ENCODE data around the gene C9orf57. TPM values are rescaled to one million over a fixed set of nuclear protein-coding genes. Genes with fewer than 3 reads are reported as not detected.
"Not testable (repeated sequence)": the region's sequence is repeated elsewhere in the genome, so short reads cannot be mapped to it uniquely, and the experiment has no call there.

C9orf57 gene
- total RNA-seq = not detected

- TF ChIP-seq EP300 (IDR thresholded peaks at IDR 0.05) = no peak
- TF ChIP-seq POLR2A (IDR thresholded peaks at IDR 0.05) = no peak
- no peak for TF ChIP-seq POLR2AphosphoS5 (IDR thresholded peaks at IDR 0.05)
- no peak for TF ChIP-seq CTCF (IDR thresholded peaks at IDR 0.05)
- Histone ChIP-seq H3K4me3 (no peak within 1 kb of the TSS), H3K36me3 (no peaks in the 10 kb centered on the region), H3K4me1 (no peaks in the 10 kb centered on the region), H3K9me3 (no peaks in the 10 kb centered on the region), H3K27me3 (no peaks in the 10 kb centered on the region), H3K27ac (no peak within 1 kb of the TSS)
- WGBS, 2 donors (ENCODE audit: low coverage in 1 of 2) = 86 to 87% methylated on average over 4 of the region's 4 CpGs
- no peak for ATAC-seq
Observed at GRCh38 chr9:72060513-72060912, at the start of gene C9orf57. C9orf57 (minus strand) TSS chr9:72060613; CDS start chr9:72059331, 1,282 bp downstream.

GRCh38 chr9:72102520-72102919, 42.1 kb upstream of the C9orf57 start:
- peaks cover 0 to 12% (median 0%) of the 10 kb centered on the region in 3 donors for H3K9me3 ChIP-seq
- H3K4me3 ChIP-seq = no peak overlapping the region
- H3K4me1 ChIP-seq = no peaks in the 10 kb centered on the region
- no peak overlapping the region for H3K27ac ChIP-seq
- no peak for ATAC-seq
- 94% methylated on average over 2 of the region's 2 CpGs; no CpG with 5 or more reads in 1 of the 2 donors for WGBS, 2 donors (ENCODE audit: low coverage in 1 of 2)
- H3K27me3 ChIP-seq = no peaks in the 10 kb centered on the region
- no peaks in the 10 kb centered on the region for H3K36me3 ChIP-seq
- TF ChIP-seq POLR2A (IDR thresholded peaks at IDR 0.05) (no peak), CTCF (IDR thresholded peaks at IDR 0.05) (no peak), EP300 (IDR thresholded peaks at IDR 0.05) (no peak), POLR2AphosphoS5 (IDR thresholded peaks at IDR 0.05) (no peak)

GRCh38 chr9:72095520-72095919, 35.1 kb upstream of the C9orf57 start:
- H3K36me3 ChIP-seq, ATAC-seq: not testable (repeated sequence)
- 0 to 60% methylated on average over 1 to 3 of the region's 3 CpGs for WGBS, 2 donors (ENCODE audit: low coverage in 1 of 2)

GRCh38 chr9:72092820-72093219, 32.4 kb upstream of the C9orf57 start:
- Histone ChIP-seq H3K27ac (no peak overlapping the region), H3K4me1 (no peaks in the 10 kb centered on the region), H3K4me3 (no peak overlapping the region), H3K27me3 (no peaks in the 10 kb centered on the region), H3K36me3 (no peaks in the 10 kb centered on the region), H3K9me3 (peaks cover 0 to 11% (median 0%) of the 10 kb centered on the region in 3 donors)
- no peak for TF ChIP-seq EP300 (IDR thresholded peaks at IDR 0.05)
- TF ChIP-seq CTCF (IDR thresholded peaks at IDR 0.05) = no peak
- no peak for TF ChIP-seq POLR2AphosphoS5 (IDR thresholded peaks at IDR 0.05)
- TF ChIP-seq POLR2A (IDR thresholded peaks at IDR 0.05) = no peak
- WGBS, 2 donors (ENCODE audit: low coverage in 1 of 2) = 38 to 59% methylated on average over 2 to 6 of the region's 6 CpGs
- ATAC-seq = no peak

More at GRCh38 chr9:72095520-72095919, 35.1 kb upstream of the C9orf57 start:
- H3K27ac ChIP-seq, H3K4me3 ChIP-seq, H3K4me1 ChIP-seq, H3K27me3 ChIP-seq: not testable (repeated sequence)
- H3K9me3 ChIP-seq = peaks cover 0 to 15% (median 0%) of the 10 kb centered on the region in 3 donors

GRCh38 chr9:72089451-72090130, 29.2 kb upstream of the C9orf57 start:
- 71 to 74% methylated on average over 2 of the region's 2 CpGs for WGBS, 2 donors (ENCODE audit: low coverage in 1 of 2)
- no peaks in the 10 kb centered on the region for H3K27me3 ChIP-seq
- no peaks in the 10 kb centered on the region for H3K36me3 ChIP-seq
- H3K4me1 ChIP-seq = no peaks in the 10 kb centered on the region
- no peak for ATAC-seq
- TF ChIP-seq CTCF (IDR thresholded peaks at IDR 0.05) (no peak), POLR2AphosphoS5 (IDR thresholded peaks at IDR 0.05) (no peak), EP300 (IDR thresholded peaks at IDR 0.05) (no peak), POLR2A (IDR thresholded peaks at IDR 0.05) (no peak)
- no peak overlapping the region for H3K4me3 ChIP-seq
- no peak overlapping the region for H3K27ac ChIP-seq
- no peaks in the 10 kb centered on the region for H3K9me3 ChIP-seq

Measured in gastroesophageal sphincter (tissue), 4 donors.